Measurements from ENCODE around the gene BCL7B.
A peak's percentile ranks its signal among the peaks of the same experiment; 100 is the strongest.
"Not testable (repeated sequence)": the region's sequence is repeated elsewhere in the genome, so short reads cannot be mapped to it uniquely, and the experiment has no call there.

The BCL7B gene

DNA sequence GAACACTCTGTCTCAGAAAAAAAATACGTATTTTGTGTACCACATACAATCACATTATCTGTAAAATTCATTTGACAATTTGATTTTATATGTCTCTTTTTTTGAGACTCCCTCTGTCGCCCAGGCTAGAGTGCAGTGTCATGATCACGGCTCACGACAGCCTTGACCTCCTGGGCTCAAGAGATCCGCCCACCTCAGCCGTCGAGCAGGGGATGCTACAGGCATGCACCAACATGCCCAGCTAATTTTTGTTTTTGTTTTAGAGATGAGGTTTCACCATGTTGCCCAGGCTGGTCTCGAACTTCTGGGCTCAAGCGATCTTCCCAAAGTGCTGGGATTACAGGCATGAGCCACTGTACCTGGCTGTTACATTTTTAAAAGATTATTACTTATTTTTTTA, 23.7 kb downstream of the BCL7B start:
- no peak for DNase-seq

GRCh38 chr7:73532224-73532623, 25.3 kb downstream of the BCL7B start:
- no peak for DNase-seq

- no peak for DNase-seq
Observed at GRCh38 chr7:73530800-73531199, 26.7 kb downstream of the BCL7B start.

GRCh38 chr7:73526896-73527821, 30.3 kb downstream of the BCL7B start:
- no peak for DNase-seq

- not testable (repeated sequence) for DNase-seq
Observed at GRCh38 chr7:73526158-73526494, 31.4 kb downstream of the BCL7B start.

- peak; percentile 98 for DNase-seq
Observed at GRCh38 chr7:73522105-73522872, 35.2 kb downstream of the BCL7B start, which contains the start of gene BAZ1B. Gene BAZ1B (minus strand): TSS chr7:73522293. CDS start chr7:73521933, 360 bp downstream.

DNA sequence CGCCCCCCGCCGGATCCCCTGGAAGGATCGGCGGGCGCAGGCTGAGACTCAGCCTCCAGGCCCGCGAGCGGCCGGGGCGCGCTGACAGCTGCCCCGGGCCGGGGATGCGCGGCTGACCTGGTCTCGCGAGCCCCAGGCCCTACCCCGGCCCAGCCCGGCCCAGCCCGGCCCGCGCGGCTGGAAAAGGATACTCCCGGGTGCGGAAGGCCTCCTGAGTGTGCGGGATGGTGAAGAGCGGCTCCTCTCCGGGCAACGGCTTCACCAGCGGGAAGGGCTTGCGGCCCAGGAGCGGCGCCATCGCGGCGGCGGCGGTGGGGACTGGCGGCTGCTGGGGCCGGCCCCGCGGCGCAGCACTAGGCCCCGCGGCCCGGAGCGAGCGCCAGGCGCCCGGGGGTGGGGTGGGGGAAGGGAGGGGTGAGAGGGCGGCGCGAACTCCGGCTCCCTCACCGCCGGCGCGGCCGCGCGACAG, 35.8 kb downstream of the BCL7B start:
- DNase-seq = peak in 1 of 2 donors; percentile 12

GRCh38 chr7:73520673-73521635, 36.5 kb downstream of the BCL7B start:
- peak; percentile 13 for DNase-seq

DNA sequence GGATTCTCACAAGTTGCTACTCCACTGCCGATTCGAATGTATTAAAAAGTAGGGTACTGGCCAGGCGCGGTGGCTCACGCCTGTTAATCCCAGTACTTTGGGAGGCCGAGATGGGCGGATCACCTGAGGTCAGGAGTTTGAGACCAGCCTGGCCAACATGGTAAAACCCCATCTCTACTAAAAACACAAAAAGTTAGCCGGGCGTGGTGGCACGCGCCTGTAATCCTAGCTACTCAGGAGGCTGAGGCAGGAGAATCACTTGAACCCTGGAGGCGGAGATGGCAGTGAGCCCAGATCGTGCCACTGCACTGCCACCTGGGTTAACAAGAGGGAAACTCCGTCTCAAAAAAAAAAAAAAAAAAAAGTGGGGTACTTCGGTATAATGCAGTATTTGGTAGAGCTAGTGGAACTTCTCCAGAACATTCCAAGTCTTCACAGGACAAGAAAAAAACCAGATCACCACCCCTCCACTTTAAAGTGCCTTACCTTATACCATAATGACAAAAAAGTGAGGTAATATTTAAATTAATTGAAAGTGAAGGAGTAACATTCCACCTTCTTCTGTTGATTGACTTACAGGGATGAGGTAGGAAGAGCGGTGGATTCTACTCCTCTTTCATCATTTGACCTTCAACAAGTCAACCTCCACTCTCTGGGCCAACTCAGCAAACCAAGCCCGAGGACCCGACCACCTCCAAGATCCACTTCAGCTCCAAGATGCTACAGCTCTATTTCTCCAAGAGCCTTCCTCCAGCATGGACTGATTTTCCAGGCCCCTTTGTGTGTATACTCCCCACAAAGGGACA, 37.4 kb downstream of the BCL7B start:
- peak in 1 of 2 donors; percentile 6 for DNase-seq

GRCh38 chr7:73518470-73518869, 39.0 kb downstream of the BCL7B start:
- DNase-seq = no peak

GRCh38 chr7:73517241-73517995, 40.1 kb downstream of the BCL7B start:
- DNase-seq = no peak

DNA sequence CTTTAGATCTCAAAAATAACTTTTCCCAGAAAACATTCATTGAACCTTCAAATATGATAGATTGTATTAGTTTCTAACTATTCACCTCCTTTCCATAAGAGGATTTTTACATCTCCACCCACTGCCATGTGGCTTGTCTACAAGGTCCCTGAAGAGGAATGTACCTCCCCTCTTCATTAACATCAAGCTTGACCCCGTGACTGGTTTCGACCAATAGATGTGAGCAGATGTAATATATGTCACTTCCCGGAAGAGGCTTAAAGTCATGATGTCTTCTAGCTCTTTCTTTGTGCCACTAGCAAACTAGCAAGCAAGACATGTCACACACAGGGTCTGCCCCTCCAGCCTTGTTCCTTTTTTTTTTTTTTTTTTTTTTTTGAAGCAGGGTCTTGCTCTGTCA, 42.3 kb downstream of the BCL7B start:
- peak in 1 of 2 donors; percentile 4 for DNase-seq

DNA sequence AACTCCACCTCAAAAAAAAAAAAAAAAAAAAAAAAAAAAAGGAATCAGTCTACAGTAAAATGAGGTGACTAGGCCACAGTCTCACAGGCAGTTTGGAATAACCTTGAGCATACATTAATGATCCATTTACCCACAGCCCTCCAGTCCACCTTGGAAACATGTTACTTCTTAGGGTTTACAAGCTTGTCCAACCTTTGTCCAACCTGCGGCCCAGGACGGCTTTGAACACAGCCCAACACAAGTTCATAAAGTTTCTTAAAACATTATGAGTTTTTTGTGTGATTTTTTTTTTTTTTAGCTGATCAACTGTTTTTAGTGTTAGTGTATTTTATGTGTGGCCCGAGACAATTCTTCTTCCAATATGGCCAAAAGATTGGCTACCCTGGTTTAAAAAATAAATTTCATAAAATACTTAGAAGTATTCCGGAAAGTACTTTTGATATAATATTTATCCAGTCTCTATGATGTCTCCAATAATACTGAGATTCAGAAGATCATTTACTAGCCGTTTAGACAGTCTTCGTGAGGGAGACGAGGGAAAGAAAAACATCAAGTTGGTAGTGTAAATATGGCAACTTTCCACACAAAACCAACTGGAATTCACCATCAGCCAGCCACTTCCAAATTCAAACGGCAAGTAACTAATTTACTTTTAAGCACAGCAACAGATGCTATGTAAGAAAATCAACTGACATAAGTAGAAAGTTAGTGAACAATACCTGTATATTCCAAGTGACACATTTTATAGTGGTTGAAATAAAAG, 45.3 kb downstream of the BCL7B start:
- DNase-seq = no peak

GRCh38 chr7:73509463-73509862, 48.0 kb downstream of the BCL7B start:
- DNase-seq = no peak

GRCh38 chr7:73507556-73507955, 49.9 kb downstream of the BCL7B start:
- DNase-seq = no peak

DNA sequence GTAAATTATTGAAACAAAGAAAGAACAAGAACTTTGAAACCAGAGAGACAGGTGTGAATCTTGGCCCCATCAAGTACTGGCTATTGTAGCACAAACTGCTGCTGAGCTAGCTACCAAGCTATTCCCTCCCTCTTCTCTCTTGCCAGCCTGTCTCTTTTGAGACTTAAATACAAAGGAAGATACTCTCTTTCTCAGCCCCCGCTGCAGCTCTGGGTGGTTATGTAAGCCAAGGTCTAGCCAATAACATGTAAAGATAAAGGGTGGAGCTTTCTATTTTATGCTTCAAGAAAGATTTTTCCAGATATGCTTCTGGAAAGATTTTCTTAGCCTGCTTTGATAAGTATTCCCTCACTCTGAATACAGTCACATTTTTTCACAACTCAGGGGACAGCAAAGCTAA, 52.6 kb downstream of the BCL7B start:
- no peak for DNase-seq

- no peak for DNase-seq
Observed at GRCh38 chr7:73504017-73504416, 53.5 kb downstream of the BCL7B start.

- no peak for DNase-seq
Observed at GRCh38 chr7:73503229-73503628, 54.3 kb downstream of the BCL7B start.

- no peak for DNase-seq
Observed at GRCh38 chr7:73496626-73497025, 60.9 kb downstream of the BCL7B start.

DNA sequence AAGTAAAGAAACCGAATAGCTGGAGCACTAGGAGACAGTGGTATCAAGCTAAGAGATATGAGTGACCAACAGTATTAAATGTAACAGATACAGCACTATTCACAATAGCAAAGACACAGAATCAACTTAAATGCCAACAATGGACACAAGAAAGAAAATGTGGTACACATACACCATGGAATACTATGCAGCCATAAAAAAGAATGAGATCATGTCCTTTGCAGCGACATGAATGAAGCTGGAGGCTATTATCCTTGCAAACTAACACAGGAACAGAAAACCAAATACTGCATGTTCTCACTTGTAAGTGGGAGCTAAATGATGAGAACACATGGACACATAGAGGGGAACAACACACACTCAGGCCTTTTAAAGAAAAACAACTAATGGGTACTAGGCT, 62.0 kb downstream of the BCL7B start:
- not testable (repeated sequence) for DNase-seq
